ENCODE measurements around the gene FAM174C. TPM values are rescaled to one million over a fixed set of nuclear protein-coding genes. Genes with fewer than 3 reads are reported as not detected.

Gene FAM174C
- total RNA-seq, 1 experiment from 2014 or later: 59.4 TPM

DNA sequence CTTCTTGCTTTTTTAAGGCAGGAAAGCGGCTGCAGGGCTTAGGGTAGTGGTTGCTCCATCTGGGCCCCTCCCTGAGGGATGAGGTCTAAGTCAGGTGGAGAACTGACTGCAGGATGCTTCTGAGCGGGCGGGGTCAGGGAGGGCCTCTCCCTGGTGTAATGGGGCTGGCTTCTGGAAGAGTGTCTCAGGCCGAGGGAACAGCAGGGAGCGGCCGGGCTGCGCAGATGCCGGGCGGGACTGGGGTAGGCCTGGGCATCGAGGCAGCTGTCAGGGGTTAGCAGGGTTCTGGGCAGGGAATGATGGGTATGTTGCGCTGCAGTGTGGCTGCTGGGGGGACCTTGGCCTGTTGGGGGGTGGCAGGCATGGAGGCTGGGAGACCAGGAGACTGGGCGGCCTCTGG is 2.7 kb downstream of the FAM174C start:
- TF ChIP-seq, protein P1, sequence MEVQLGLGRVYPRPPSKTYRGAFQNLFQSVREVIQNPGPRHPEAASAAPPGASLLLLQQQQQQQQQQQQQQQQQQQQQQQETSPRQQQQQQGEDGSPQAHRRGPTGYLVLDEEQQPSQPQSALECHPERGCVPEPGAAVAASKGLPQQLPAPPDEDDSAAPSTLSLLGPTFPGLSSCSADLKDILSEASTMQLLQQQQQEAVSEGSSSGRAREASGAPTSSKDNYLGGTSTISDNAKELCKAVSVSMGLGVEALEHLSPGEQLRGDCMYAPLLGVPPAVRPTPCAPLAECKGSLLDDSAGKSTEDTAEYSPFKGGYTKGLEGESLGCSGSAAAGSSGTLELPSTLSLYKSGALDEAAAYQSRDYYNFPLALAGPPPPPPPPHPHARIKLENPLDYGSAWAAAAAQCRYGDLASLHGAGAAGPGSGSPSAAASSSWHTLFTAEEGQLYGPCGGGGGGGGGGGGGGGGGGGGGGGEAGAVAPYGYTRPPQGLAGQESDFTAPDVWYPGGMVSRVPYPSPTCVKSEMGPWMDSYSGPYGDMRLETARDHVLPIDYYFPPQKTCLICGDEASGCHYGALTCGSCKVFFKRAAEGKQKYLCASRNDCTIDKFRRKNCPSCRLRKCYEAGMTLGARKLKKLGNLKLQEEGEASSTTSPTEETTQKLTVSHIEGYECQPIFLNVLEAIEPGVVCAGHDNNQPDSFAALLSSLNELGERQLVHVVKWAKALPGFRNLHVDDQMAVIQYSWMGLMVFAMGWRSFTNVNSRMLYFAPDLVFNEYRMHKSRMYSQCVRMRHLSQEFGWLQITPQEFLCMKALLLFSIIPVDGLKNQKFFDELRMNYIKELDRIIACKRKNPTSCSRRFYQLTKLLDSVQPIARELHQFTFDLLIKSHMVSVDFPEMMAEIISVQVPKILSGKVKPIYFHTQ (CRISPR knock-in tag; IDR thresholded peaks at IDR 0.05): no peak
- TF ChIP-seq ZNF232 (CRISPR knock-in tag; IDR thresholded peaks at IDR 0.05) (no peak), FOXK1 (CRISPR knock-in tag; IDR thresholded peaks at IDR 0.05) (no peak), ATF1 (CRISPR knock-in tag; IDR thresholded peaks at IDR 0.05) (no peak), SMAD4 (CRISPR knock-in tag; IDR thresholded peaks at IDR 0.05) (no peak), ZNF219 (CRISPR knock-in tag; IDR thresholded peaks at IDR 0.05; ENCODE audit: borderline replicate concordance) (no peak), FOXJ3 (CRISPR knock-in tag; IDR thresholded peaks at IDR 0.05; ENCODE audit: borderline replicate concordance) (no peak)
- TF ChIP-seq, protein P2, sequence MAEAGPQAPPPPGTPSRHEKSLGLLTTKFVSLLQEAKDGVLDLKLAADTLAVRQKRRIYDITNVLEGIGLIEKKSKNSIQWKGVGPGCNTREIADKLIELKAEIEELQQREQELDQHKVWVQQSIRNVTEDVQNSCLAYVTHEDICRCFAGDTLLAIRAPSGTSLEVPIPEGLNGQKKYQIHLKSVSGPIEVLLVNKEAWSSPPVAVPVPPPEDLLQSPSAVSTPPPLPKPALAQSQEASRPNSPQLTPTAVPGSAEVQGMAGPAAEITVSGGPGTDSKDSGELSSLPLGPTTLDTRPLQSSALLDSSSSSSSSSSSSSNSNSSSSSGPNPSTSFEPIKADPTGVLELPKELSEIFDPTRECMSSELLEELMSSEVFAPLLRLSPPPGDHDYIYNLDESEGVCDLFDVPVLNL (CRISPR knock-in tag; IDR thresholded peaks at IDR 0.05; ENCODE audit: borderline replicate concordance, low read depth): no peak
- Mint-ChIP-seq H3K27ac (no peak overlapping the region), H3K9me3 (no peaks in the 10 kb centered on the region), H3K4me3 (no peak overlapping the region), H3K36me3 (peaks cover 15% of the 10 kb centered on the region), H3K4me1 (peaks cover 18% of the 10 kb centered on the region), H3K27me3 (ENCODE audit: low read depth) (no peaks in the 10 kb centered on the region)
- CTCF ChIA-PET: interaction anchor here (0.5 to 1.8 kb wide), 2 partner anchors 12 to 153 kb away, joined by 3 to 8 read pairs; no protein-coding TSS in a partner anchor
- POLR2A ChIA-PET: interaction anchor here (1.4 kb wide), 1 partner anchor 10 kb away, joined by 5 read pairs; no protein-coding TSS in a partner anchor
- DNase-seq (ENCODE audit: low spot score): no peak
- ATAC-seq: no peak

DNA sequence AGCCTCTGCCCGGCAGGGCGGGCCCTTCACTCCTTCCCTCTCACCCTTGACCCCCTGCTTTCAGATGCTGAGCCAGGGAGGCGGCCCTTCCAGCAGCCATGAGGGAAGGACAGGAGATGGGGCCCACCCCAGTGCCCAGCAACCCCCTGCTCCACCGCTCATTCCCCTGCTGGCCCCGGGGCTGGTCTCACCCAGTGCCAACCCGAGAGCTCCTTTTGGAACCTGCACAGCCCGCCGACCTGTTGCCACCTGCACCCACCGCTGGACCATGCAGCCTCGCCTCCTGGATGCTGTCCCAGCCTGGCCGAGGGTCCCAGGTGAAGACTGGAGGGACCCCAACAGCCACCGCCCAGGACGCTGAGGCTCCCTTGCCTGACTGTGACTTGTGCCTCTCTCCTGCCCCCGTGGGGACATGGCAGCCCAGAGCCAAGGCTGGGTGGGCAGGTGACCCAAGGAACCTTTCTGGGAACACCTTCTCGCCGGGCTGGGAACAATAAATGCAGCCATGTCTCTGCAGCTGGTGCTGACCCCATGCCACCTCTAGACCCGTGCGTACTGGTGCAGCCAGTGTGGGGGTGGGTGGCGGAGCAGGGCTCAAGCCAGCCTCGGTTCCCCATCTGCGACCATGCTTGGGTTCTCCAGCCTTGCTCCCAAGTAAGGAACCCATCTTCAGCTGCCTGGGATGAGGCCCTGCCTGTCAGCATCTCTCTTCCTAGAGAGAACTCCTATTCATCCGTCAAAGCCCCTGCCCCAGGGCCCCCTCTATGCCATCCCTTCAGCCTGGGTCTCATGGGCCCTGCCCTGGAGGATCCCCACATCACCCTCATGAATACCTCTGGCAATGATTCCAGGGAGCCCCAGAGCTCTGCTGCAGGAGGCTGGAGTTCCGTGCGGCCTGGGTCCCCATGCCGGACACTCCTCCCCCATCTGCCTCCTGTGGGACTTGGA is 3.7 kb downstream of the FAM174C start:
- H3K9me3 Mint-ChIP-seq: no peaks in the 10 kb centered on the region
- ChIA-PET CTCF (interaction anchor here (0.5 to 2.1 kb wide), 27 partner anchors 10 to 212 kb away, joined by 3 to 21 read pairs (median 4); partner anchors contain the start of genes ATP5F1D, CIRBP and REEP6), POLR2A (interaction anchor here (1.0 to 1.4 kb wide), 3 partner anchors 10 to 165 kb away, joined by 4 to 8 read pairs (median 5); partner anchors contain the start of gene CIRBP)
- ATAC-seq: no peak
- TF ChIP-seq JAZF1 (CRISPR knock-in tag; IDR thresholded peaks at IDR 0.05): no peak
- no peak for TF ChIP-seq ZNF423 (CRISPR knock-in tag; IDR thresholded peaks at IDR 0.05)
- no peak for TF ChIP-seq JUN (CRISPR knock-in tag; IDR thresholded peaks at IDR 0.05)
- no peak for TF ChIP-seq RORB (CRISPR knock-in tag; IDR thresholded peaks at IDR 0.05)
- TF ChIP-seq, protein P3, sequence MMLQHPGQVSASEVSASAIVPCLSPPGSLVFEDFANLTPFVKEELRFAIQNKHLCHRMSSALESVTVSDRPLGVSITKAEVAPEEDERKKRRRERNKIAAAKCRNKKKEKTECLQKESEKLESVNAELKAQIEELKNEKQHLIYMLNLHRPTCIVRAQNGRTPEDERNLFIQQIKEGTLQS (CRISPR knock-in tag; conservative IDR thresholded peaks at IDR 0.05): 0 out of 2 replicates have a peak, but pooled peaks have one; percentile 42
- no peak overlapping the region for H3K4me3 Mint-ChIP-seq
- no peak overlapping the region for H3K27ac Mint-ChIP-seq
- DNase-seq (ENCODE audit: low spot score): no peak
- peaks cover 7% of the 10 kb centered on the region for H3K36me3 Mint-ChIP-seq
- H3K4me1 Mint-ChIP-seq: peaks cover 11% of the 10 kb centered on the region
- H3K27me3 Mint-ChIP-seq (ENCODE audit: low read depth): peaks cover 1% of the 10 kb centered on the region; the same call in 1 of the 2 replicates

DNA sequence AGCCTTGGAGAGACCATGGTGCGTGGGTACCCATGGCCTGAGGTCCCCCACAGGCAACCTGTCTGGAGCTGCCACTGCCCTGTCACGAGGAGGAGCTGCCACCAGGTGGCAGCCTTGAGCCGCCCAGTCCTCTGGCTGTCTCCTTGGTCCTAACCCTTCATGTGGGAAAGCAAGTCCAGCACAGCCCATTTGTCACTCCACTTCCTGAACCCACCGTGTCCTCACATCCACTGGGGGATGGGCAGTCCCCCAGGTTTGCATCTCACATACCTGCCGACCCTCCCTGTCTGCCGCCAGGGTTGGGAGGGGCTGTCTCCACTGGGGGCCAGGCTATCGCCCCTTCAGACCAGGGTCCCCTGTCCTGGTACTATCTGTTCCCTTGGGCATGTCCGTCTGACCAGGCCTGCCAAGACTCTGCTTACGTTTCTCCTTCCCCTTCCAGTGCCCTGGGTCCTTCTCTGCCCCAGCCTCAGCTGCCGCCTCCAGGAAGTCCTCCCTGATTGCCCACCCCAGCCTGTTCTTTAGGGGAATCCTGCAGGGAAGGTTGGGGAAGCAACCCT is 4.5 kb downstream of the FAM174C start:
- Mint-ChIP-seq H3K27ac (peak overlapping the region; percentile 70; the same call in 1 of the 2 replicates), H3K9me3 (no peaks in the 10 kb centered on the region), H3K27me3 (ENCODE audit: low read depth) (peaks cover 10% of the 10 kb centered on the region), H3K4me1 (peaks cover 14% of the 10 kb centered on the region), H3K36me3 (0 out of 2 replicates have a peak, but pooled peaks cover 3% of the 10 kb centered on the region), H3K4me3 (no peak overlapping the region)
- ChIA-PET CTCF (interaction anchor here (0.6 to 2.1 kb wide), 26 partner anchors 11 to 211 kb away, joined by 3 to 21 read pairs (median 4); partner anchors contain the start of genes ATP5F1D, CIRBP and REEP6), POLR2A (interaction anchor here (0.5 to 1.3 kb wide), 4 partner anchors 11 to 722 kb away, joined by 3 to 8 read pairs (median 4); partner anchors contain the start of gene CIRBP)
- ATAC-seq (peak; percentile 33), DNase-seq (ENCODE audit: low spot score) (peak; percentile 90)
- no peak for TF ChIP-seq TEAD4 (CRISPR knock-in tag; IDR thresholded peaks at IDR 0.05)
- TF ChIP-seq, protein P4, sequence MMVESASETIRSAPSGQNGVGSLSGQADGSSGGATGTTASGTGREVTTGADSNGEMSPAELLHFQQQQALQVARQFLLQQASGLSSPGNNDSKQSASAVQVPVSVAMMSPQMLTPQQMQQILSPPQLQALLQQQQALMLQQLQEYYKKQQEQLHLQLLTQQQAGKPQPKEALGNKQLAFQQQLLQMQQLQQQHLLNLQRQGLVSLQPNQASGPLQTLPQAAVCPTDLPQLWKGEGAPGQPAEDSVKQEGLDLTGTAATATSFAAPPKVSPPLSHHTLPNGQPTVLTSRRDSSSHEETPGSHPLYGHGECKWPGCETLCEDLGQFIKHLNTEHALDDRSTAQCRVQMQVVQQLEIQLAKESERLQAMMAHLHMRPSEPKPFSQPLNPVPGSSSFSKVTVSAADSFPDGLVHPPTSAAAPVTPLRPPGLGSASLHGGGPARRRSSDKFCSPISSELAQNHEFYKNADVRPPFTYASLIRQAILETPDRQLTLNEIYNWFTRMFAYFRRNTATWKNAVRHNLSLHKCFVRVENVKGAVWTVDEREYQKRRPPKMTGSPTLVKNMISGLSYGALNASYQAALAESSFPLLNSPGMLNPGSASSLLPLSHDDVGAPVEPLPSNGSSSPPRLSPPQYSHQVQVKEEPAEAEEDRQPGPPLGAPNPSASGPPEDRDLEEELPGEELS (CRISPR knock-in tag; IDR thresholded peaks at IDR 0.05): no peak
- TF ChIP-seq, protein P5, sequence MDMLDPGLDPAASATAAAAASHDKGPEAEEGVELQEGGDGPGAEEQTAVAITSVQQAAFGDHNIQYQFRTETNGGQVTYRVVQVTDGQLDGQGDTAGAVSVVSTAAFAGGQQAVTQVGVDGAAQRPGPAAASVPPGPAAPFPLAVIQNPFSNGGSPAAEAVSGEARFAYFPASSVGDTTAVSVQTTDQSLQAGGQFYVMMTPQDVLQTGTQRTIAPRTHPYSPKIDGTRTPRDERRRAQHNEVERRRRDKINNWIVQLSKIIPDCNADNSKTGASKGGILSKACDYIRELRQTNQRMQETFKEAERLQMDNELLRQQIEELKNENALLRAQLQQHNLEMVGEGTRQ (CRISPR knock-in tag; IDR thresholded peaks at IDR 0.05): no peak
- TF ChIP-seq, protein P6, sequence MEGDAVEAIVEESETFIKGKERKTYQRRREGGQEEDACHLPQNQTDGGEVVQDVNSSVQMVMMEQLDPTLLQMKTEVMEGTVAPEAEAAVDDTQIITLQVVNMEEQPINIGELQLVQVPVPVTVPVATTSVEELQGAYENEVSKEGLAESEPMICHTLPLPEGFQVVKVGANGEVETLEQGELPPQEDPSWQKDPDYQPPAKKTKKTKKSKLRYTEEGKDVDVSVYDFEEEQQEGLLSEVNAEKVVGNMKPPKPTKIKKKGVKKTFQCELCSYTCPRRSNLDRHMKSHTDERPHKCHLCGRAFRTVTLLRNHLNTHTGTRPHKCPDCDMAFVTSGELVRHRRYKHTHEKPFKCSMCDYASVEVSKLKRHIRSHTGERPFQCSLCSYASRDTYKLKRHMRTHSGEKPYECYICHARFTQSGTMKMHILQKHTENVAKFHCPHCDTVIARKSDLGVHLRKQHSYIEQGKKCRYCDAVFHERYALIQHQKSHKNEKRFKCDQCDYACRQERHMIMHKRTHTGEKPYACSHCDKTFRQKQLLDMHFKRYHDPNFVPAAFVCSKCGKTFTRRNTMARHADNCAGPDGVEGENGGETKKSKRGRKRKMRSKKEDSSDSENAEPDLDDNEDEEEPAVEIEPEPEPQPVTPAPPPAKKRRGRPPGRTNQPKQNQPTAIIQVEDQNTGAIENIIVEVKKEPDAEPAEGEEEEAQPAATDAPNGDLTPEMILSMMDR (IDR thresholded peaks at IDR 0.05): peak; percentile 92

Data from WTC11 (cell line).